ENCODE measurements around the gene RAP2A. TPM values are rescaled to one million over a fixed set of nuclear protein-coding genes. Genes with fewer than 3 reads are reported as not detected.

RAP2A gene
- total RNA-seq, 1 experiment from 2014 or later: 32.1 TPM

- H4K20me1 ChIP-seq (ENCODE audit: control insufficient read depth, insufficient read depth, insufficient read length): no peaks in the 10 kb centered on the region
- no peak overlapping the region for H4K5ac ChIP-seq (ENCODE audit: insufficient read length, low read depth, low read length)
- Mint-ChIP-seq H3K27me3 (ENCODE audit: low read depth) (no peaks in the 10 kb centered on the region), H3K27ac (no peak overlapping the region), H3K4me1 (peaks cover 27 to 29% of the 10 kb centered on the region in 2 experiments), H3K9me3 (no peaks in the 10 kb centered on the region; a peak in 1 of 5 replicates), H3K36me3 (ENCODE audit: insufficient read depth in 1 of 3, low read depth in 3 of 3) (peaks cover 0 to 1% (median 0%) of the 10 kb centered on the region in 3 experiments; a peak in 1 of 7 replicates), H3K4me3 (peak overlapping the region; percentile 94 to 98)
- no peak overlapping the region for H3K14ac ChIP-seq (ENCODE audit: insufficient read depth, low read length)
- no peak overlapping the region for H2BK15ac ChIP-seq (ENCODE audit: low read depth, low read length)
- H3K4me2 ChIP-seq (ENCODE audit: insufficient read depth, insufficient read length, low read length): peak overlapping the region; percentile 17
- no peak overlapping the region for H2BK12ac ChIP-seq (ENCODE audit: insufficient read length, low read depth, low read length)
- DNase-seq: no peak
- H4K91ac ChIP-seq (ENCODE audit: insufficient read length, low read depth, low read length): no peak overlapping the region
- no peak overlapping the region for H3K9ac ChIP-seq (ENCODE audit: extremely low read depth, insufficient read length, low read length)
- H2BK5ac ChIP-seq (ENCODE audit: insufficient read length, low read length): no peak overlapping the region
- H3K56ac ChIP-seq (ENCODE audit: insufficient read length, low read depth, low read length): no peak overlapping the region
- no peaks in the 10 kb centered on the region for H3K9me3 ChIP-seq (ENCODE audit: control insufficient read depth, low read depth, low read length)
- H3K4ac ChIP-seq (ENCODE audit: low read depth, low read length): no peak overlapping the region
- no peak overlapping the region for H3K18ac ChIP-seq (ENCODE audit: insufficient read length, low read depth, low read length)
- H3K79me1 ChIP-seq (ENCODE audit: insufficient read depth, low read depth, low read length, poor library complexity, severe bottlenecking): no peaks in the 10 kb centered on the region
- no peaks in the 10 kb centered on the region for H3K27me3 ChIP-seq (ENCODE audit: insufficient read depth, low read length)
- no CpG with 5 or more reads among the region's 4 CpGs for WGBS (ENCODE audit: extremely low coverage, insufficient read length, low lambda C conversion rate)
- no peak overlapping the region for H2BK120ac ChIP-seq (ENCODE audit: low read depth, low read length, poor library complexity, severe bottlenecking)
- H3K79me2 ChIP-seq (ENCODE audit: insufficient read depth, low read length): peaks cover 2% of the 10 kb centered on the region; the same call in 1 of the 2 replicates
- H3K27ac ChIP-seq (ENCODE audit: insufficient read length, low read depth, low read length): no peak overlapping the region
- H4K8ac ChIP-seq (replicated peaks; ENCODE audit: insufficient read length, low read depth, low read length): no peak overlapping the region
- TF ChIP-seq, protein P1, sequence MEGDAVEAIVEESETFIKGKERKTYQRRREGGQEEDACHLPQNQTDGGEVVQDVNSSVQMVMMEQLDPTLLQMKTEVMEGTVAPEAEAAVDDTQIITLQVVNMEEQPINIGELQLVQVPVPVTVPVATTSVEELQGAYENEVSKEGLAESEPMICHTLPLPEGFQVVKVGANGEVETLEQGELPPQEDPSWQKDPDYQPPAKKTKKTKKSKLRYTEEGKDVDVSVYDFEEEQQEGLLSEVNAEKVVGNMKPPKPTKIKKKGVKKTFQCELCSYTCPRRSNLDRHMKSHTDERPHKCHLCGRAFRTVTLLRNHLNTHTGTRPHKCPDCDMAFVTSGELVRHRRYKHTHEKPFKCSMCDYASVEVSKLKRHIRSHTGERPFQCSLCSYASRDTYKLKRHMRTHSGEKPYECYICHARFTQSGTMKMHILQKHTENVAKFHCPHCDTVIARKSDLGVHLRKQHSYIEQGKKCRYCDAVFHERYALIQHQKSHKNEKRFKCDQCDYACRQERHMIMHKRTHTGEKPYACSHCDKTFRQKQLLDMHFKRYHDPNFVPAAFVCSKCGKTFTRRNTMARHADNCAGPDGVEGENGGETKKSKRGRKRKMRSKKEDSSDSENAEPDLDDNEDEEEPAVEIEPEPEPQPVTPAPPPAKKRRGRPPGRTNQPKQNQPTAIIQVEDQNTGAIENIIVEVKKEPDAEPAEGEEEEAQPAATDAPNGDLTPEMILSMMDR (conservative IDR thresholded peaks at IDR 0.05): no peak
- H3K4me1 ChIP-seq (ENCODE audit: insufficient read depth, low read length): peaks cover 6% of the 10 kb centered on the region
- no peak overlapping the region for H2BK20ac ChIP-seq (ENCODE audit: low read depth, low read length, poor library complexity, severe bottlenecking)
- H3T11ph ChIP-seq (ENCODE audit: low read length): no peak overlapping the region
- H2AK5ac ChIP-seq (ENCODE audit: insufficient read length, low read length): no peak overlapping the region
- H3K23ac ChIP-seq (ENCODE audit: insufficient read length, low read depth, low read length): no peak overlapping the region
- H3K23me2 ChIP-seq (ENCODE audit: insufficient read length, low read depth, low read length, poor library complexity, severe bottlenecking): peaks cover 10% of the 10 kb centered on the region
- H2AFZ ChIP-seq (ENCODE audit: low read length): no peak overlapping the region
Observed at GRCh38 chr13:97431171-97431764, 2.7 kb upstream of the RAP2A start.
